ENCODE results near the gene DNAH17. TPM values are rescaled to one million over a fixed set of nuclear protein-coding genes. Genes with fewer than 3 reads are reported as not detected.
A peak's percentile ranks its signal among the peaks of the same experiment; 100 is the strongest.

The DNAH17 gene
- total RNA-seq, 1 donor from 2014 or later: 1.3 TPM

- Mint-ChIP-seq H3K36me3 (ENCODE audit: unreplicated experiment) (no peaks in the 10 kb centered on the region), H3K4me3 (ENCODE audit: unreplicated experiment) (no peak overlapping the region), H3K9me3 (ENCODE audit: unreplicated experiment) (peaks cover 2% of the 10 kb centered on the region), H3K4me1 (ENCODE audit: low read depth, unreplicated experiment) (peaks cover 23% of the 10 kb centered on the region), H3K27ac (ENCODE audit: unreplicated experiment) (no peak overlapping the region), H3K27me3 (ENCODE audit: unreplicated experiment) (peaks cover 15% of the 10 kb centered on the region)
- TF ChIP-seq, protein P1, sequence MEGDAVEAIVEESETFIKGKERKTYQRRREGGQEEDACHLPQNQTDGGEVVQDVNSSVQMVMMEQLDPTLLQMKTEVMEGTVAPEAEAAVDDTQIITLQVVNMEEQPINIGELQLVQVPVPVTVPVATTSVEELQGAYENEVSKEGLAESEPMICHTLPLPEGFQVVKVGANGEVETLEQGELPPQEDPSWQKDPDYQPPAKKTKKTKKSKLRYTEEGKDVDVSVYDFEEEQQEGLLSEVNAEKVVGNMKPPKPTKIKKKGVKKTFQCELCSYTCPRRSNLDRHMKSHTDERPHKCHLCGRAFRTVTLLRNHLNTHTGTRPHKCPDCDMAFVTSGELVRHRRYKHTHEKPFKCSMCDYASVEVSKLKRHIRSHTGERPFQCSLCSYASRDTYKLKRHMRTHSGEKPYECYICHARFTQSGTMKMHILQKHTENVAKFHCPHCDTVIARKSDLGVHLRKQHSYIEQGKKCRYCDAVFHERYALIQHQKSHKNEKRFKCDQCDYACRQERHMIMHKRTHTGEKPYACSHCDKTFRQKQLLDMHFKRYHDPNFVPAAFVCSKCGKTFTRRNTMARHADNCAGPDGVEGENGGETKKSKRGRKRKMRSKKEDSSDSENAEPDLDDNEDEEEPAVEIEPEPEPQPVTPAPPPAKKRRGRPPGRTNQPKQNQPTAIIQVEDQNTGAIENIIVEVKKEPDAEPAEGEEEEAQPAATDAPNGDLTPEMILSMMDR (IDR thresholded peaks at IDR 0.05; ENCODE audit: partially characterized antibody, unreplicated experiment): no peak
- no peak for DNase-seq
Observed at GRCh38 chr17:78433013-78433727, 144.0 kb downstream of the DNAH17 start.

- peaks cover 24% of the 10 kb centered on the region for H3K4me1 Mint-ChIP-seq (ENCODE audit: low read depth, unreplicated experiment)
- no peaks in the 10 kb centered on the region for H3K36me3 Mint-ChIP-seq (ENCODE audit: unreplicated experiment)
- DNase-seq: no peak
Observed at GRCh38 chr17:78432226-78433012, 144.8 kb downstream of the DNAH17 start.

GRCh38 chr17:78431692-78431958, 145.6 kb downstream of the DNAH17 start:
- no peaks in the 10 kb centered on the region for H3K9me3 Mint-ChIP-seq (ENCODE audit: unreplicated experiment)
- peaks cover 24% of the 10 kb centered on the region for H3K4me1 Mint-ChIP-seq (ENCODE audit: low read depth, unreplicated experiment)
- TF ChIP-seq, protein P1 (IDR thresholded peaks at IDR 0.05; ENCODE audit: partially characterized antibody, unreplicated experiment): no peak
- H3K27me3 Mint-ChIP-seq (ENCODE audit: unreplicated experiment): peaks cover 12% of the 10 kb centered on the region
- H3K36me3 Mint-ChIP-seq (ENCODE audit: unreplicated experiment): no peaks in the 10 kb centered on the region
- H3K4me3 Mint-ChIP-seq (ENCODE audit: unreplicated experiment): no peak overlapping the region
- DNase-seq: no peak
- H3K27ac Mint-ChIP-seq (ENCODE audit: unreplicated experiment): peak overlapping the region; percentile 43

More at GRCh38 chr17:78432226-78433012, 144.8 kb downstream of the DNAH17 start:
- Mint-ChIP-seq H3K4me3 (ENCODE audit: unreplicated experiment) (no peak overlapping the region), H3K27ac (ENCODE audit: unreplicated experiment) (no peak overlapping the region), H3K27me3 (ENCODE audit: unreplicated experiment) (peaks cover 14% of the 10 kb centered on the region), H3K9me3 (ENCODE audit: unreplicated experiment) (peaks cover 2% of the 10 kb centered on the region)
- TF ChIP-seq, protein P1 (IDR thresholded peaks at IDR 0.05; ENCODE audit: partially characterized antibody, unreplicated experiment): no peak

DNA sequence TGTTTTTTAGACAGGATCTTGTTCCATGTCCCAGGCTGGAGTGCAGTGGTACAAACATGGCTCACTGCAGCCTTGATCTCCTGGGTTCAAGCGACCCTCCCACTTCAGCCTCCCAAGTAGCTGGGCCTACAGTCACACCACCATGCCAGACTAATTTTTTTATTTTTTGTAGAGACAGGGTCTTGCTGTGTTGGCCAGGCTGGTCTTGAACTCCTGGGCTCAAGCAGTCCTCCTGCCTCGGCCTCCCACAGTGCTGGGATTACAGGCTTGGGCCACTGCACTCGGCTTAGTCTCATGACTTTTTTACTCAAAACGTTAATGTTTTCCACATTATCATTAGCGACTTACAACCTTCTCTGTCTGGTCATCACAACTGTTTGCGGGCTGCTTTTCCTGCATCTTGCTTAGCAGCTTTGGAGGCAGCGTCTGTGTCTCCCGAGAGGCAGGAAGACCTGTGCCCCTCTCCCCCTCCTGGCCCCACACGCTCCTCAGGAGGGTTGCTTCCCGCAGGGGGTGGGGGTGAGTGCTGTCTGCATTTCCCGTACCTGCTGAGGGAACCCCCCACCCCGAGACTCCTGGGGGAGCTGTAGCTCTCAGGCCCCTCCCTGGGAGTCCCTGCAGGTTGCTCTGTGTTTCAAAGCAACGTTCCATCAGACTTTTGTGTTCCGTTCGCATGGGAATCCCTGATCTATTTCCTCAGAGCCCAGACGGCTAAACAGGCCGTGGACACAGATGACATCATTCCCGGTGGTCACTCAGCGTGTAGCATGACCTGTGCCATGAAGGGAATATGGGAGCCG, 146.1 kb downstream of the DNAH17 start:
- no peak overlapping the region for H3K4me3 Mint-ChIP-seq (ENCODE audit: unreplicated experiment)
- H3K36me3 Mint-ChIP-seq (ENCODE audit: unreplicated experiment): no peaks in the 10 kb centered on the region
- TF ChIP-seq, protein P1 (IDR thresholded peaks at IDR 0.05; ENCODE audit: partially characterized antibody, unreplicated experiment): no peak
- no peak for DNase-seq
- peak overlapping the region; percentile 48 for H3K27ac Mint-ChIP-seq (ENCODE audit: unreplicated experiment)
- peaks cover 9% of the 10 kb centered on the region for H3K27me3 Mint-ChIP-seq (ENCODE audit: unreplicated experiment)
- peaks cover 24% of the 10 kb centered on the region for H3K4me1 Mint-ChIP-seq (ENCODE audit: low read depth, unreplicated experiment)
- no peaks in the 10 kb centered on the region for H3K9me3 Mint-ChIP-seq (ENCODE audit: unreplicated experiment)
